MCF 10A (cell line): Measurements from ENCODE around the gene TECPR2. TPM values are rescaled to one million over a fixed set of nuclear protein-coding genes. Genes with fewer than 3 reads are reported as not detected.

Source experiments
- BruUV-seq: library from RNA; stranded (reverse); fragments of 400-500 nt; replicated peaks from 2 replicates; lab custom pipeline; 2021; lab: Mats Ljungman, UMichigan
- CTCF ChIA-PET: fragments of 300-600 bp; sonication (Branson Sonifier 250); formaldehyde crosslinking; extraction: SDS; loops from one replicate; lab custom pipeline; 2021; ENCODE audit warnings: antibody characterized with exemption, inconsistent platforms; lab: Yijun Ruan, JAX
- POLR2A ChIA-PET: fragments of 300-600, 350-650 bp; sonication (Branson Sonifier 250); formaldehyde crosslinking; extraction: SDS; loops from one replicate; lab custom pipeline; 2020; ENCODE audit warnings: antibody characterized with exemption, inconsistent platforms; lab: Yijun Ruan, JAX
- DNase-seq: peaks from one replicate; pipeline ENCODE4 v3.0.0-alpha.2; 2018; ENCODE audit not compliant: unreplicated experiment
- H3K27ac Mint-ChIP-seq: one replicate; pipeline ENCODE4 v1.8.0; 2022; ENCODE audit warnings: mild to moderate bottlenecking, low read depth, mixed read lengths; ENCODE audit not compliant: unreplicated experiment
- H3K27me3 Mint-ChIP-seq: one replicate; pipeline ENCODE4 v1.8.0; 2022; ENCODE audit warnings: mixed read lengths; ENCODE audit not compliant: insufficient read depth, unreplicated experiment
- H3K36me3 Mint-ChIP-seq: one replicate; pipeline ENCODE4 v1.8.0; 2022; ENCODE audit warnings: mild to moderate bottlenecking, moderate library complexity, mixed read lengths; ENCODE audit not compliant: insufficient read depth, unreplicated experiment
- H3K4me1 Mint-ChIP-seq: one replicate; pipeline ENCODE4 v1.8.0; 2022; ENCODE audit warnings: mixed read lengths; ENCODE audit not compliant: insufficient read depth, unreplicated experiment
- H3K4me3 Mint-ChIP-seq: one replicate; pipeline ENCODE4 v1.8.0; 2022; ENCODE audit warnings: mild to moderate bottlenecking, moderate library complexity, mixed read lengths; ENCODE audit not compliant: unreplicated experiment
- H3K9me3 Mint-ChIP-seq: one replicate; pipeline ENCODE4 v1.8.0; 2022; ENCODE audit warnings: mixed read lengths; ENCODE audit not compliant: unreplicated experiment
- intact Hi-C: fragments of 100-400 bp; cut with micrococcal nuclease; formaldehyde crosslinking; loops from 2 replicates; pipeline ENCODE4 v1.14.1; 2022
- total RNA-seq: library from RNA; stranded (reverse); gene quantifications from 2 replicates; pipeline ENCODE4 v1.2.3, GENCODE V29; 2022
- TF ChIP-seq, protein P1 (sequence below): fragments of 200-600 bp; IDR thresholded peaks from one replicate; pipeline ENCODE4 v1.8.0; 2022; ENCODE audit warnings: antibody characterized with exemption, mild to moderate bottlenecking; ENCODE audit not compliant: unreplicated experiment

TECPR2 gene
- total RNA-seq, 1 experiment from 2014 or later, result 18.4 TPM

DNA sequence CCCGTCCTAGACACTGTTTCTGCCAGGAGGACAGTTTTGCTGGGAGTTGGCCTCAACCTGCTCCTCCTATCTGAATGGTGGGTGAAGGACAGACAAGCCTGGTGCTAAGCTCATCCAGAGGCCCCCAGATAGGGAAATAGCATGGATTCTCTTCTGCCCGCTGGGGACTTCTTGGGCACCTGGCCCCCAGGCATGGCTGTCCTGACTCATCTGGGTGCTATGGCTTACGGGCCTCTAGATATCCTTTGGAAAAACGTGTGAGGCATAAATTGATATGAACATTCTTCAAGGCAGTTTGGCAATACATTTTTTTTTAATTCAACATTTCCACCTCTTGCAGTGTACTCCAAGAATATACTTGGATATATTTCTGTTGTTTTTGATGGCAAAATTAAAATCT, 8.6 kb downstream of the TECPR2 start:
- no peaks in the 10 kb centered on the region for H3K27me3 Mint-ChIP-seq
- H3K36me3 Mint-ChIP-seq, result peaks cover 16% of the 10 kb centered on the region
- ChIA-PET CTCF (interaction anchor here (0.6 kb wide), 1 partner anchor 67 kb away, joined by 3 read pairs; no protein-coding TSS in a partner anchor), POLR2A (interaction anchor here (1.7 kb wide), 1 partner anchor 9 kb away, joined by 4 read pairs; the partner anchor contains the start of genes CINP and TECPR2)
- H3K4me1 Mint-ChIP-seq, result no peaks in the 10 kb centered on the region
- no peak overlapping the region for H3K4me3 Mint-ChIP-seq
- H3K27ac Mint-ChIP-seq, result no peak overlapping the region
- no peak for DNase-seq
- no TSS peak for BruUV-seq
- intact Hi-C loops, result no loop called here
- H3K9me3 Mint-ChIP-seq, result no peaks in the 10 kb centered on the region
- TF ChIP-seq, protein P1, sequence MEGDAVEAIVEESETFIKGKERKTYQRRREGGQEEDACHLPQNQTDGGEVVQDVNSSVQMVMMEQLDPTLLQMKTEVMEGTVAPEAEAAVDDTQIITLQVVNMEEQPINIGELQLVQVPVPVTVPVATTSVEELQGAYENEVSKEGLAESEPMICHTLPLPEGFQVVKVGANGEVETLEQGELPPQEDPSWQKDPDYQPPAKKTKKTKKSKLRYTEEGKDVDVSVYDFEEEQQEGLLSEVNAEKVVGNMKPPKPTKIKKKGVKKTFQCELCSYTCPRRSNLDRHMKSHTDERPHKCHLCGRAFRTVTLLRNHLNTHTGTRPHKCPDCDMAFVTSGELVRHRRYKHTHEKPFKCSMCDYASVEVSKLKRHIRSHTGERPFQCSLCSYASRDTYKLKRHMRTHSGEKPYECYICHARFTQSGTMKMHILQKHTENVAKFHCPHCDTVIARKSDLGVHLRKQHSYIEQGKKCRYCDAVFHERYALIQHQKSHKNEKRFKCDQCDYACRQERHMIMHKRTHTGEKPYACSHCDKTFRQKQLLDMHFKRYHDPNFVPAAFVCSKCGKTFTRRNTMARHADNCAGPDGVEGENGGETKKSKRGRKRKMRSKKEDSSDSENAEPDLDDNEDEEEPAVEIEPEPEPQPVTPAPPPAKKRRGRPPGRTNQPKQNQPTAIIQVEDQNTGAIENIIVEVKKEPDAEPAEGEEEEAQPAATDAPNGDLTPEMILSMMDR, result no peak

GRCh38 chr14:102373110-102373509, 10.4 kb downstream of the TECPR2 start:
- no TSS peak for BruUV-seq
- TF ChIP-seq, protein P1, result no peak
- no peak for DNase-seq
- no peak overlapping the region for H3K4me3 Mint-ChIP-seq
- H3K27ac Mint-ChIP-seq, result no peak overlapping the region
- no peaks in the 10 kb centered on the region for H3K4me1 Mint-ChIP-seq
- H3K36me3 Mint-ChIP-seq, result peaks cover 27% of the 10 kb centered on the region
- ChIA-PET POLR2A (no interaction called here), CTCF (no interaction called here)
- H3K9me3 Mint-ChIP-seq, result no peaks in the 10 kb centered on the region
- intact Hi-C loops, result no loop called here
- H3K27me3 Mint-ChIP-seq, result no peaks in the 10 kb centered on the region

DNA sequence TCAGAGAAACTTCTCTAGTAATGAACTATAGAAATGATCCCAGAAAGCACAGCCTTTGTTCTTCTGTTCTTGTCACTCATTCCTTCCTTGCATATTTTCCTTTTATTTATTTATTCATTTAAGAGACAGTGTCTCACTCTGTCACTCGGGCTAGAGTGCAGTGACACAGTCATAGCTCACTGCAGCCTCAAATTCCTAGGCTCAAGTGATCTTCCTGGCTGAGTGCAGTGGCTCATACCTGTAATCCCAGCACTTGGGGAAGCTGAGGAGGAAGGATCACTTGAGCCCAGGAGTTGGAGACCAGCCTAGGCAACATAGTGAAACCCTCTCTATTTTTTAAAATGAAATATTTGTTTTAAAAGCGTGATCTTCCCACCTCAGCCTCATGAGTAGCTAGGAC, 11.5 kb downstream of the TECPR2 start:
- H3K36me3 Mint-ChIP-seq, result peaks cover 35% of the 10 kb centered on the region
- POLR2A ChIA-PET, result interaction anchor here (1.0 kb wide), 1 partner anchor 54 kb away, joined by 5 read pairs; the partner anchor contains the start of gene ZNF839
- intact Hi-C loops, result no loop called here
- BruUV-seq, result no TSS peak
- DNase-seq, result no peak
- no peaks in the 10 kb centered on the region for H3K9me3 Mint-ChIP-seq
- no peak overlapping the region for H3K4me3 Mint-ChIP-seq
- H3K27me3 Mint-ChIP-seq, result no peaks in the 10 kb centered on the region
- H3K4me1 Mint-ChIP-seq, result no peaks in the 10 kb centered on the region
- CTCF ChIA-PET, result no interaction called here
- H3K27ac Mint-ChIP-seq, result no peak overlapping the region
- TF ChIP-seq, protein P1, result no peak

- ChIA-PET CTCF (interaction anchor here (0.5 to 0.6 kb wide), 3 partner anchors 9 to 45 kb away, joined by 3 to 4 read pairs (median 3); no protein-coding TSS in a partner anchor), POLR2A (interaction anchor here (1.0 to 1.4 kb wide), 3 partner anchors 8 to 55 kb away, joined by 3 to 5 read pairs (median 4); partner anchors contain the start of gene ZNF839)
- no TSS peak for BruUV-seq
Measured at GRCh38 chr14:102375119-102375518, 12.4 kb downstream of the TECPR2 start.

More at GRCh38 chr14:102375119-102375518, 12.4 kb downstream of the TECPR2 start:
- Mint-ChIP-seq H3K4me3 (no peak overlapping the region), H3K4me1 (no peaks in the 10 kb centered on the region), H3K36me3 (peaks cover 35% of the 10 kb centered on the region), H3K9me3 (no peaks in the 10 kb centered on the region), H3K27me3 (no peaks in the 10 kb centered on the region), H3K27ac (no peak overlapping the region)
- intact Hi-C loops, result no loop called here
- TF ChIP-seq, protein P1, result no peak
- no peak for DNase-seq
